ELF-1 (cell line): Measurements from ENCODE around the gene LEFTY1.
"Not testable (repeated sequence)": the region's sequence is repeated elsewhere in the genome, so short reads cannot be mapped to it uniquely, and the experiment has no call there.

Experiments
- DNase-seq: peaks from one replicate; pipeline ENCODE4 v3.0.0-alpha.2; 2016; ENCODE audit warnings: low read depth, low spot score

Gene LEFTY1

GRCh38 chr1:225849925-225850324 is 39.0 kb downstream of the LEFTY1 start:
- DNase-seq, result no peak

DNA sequence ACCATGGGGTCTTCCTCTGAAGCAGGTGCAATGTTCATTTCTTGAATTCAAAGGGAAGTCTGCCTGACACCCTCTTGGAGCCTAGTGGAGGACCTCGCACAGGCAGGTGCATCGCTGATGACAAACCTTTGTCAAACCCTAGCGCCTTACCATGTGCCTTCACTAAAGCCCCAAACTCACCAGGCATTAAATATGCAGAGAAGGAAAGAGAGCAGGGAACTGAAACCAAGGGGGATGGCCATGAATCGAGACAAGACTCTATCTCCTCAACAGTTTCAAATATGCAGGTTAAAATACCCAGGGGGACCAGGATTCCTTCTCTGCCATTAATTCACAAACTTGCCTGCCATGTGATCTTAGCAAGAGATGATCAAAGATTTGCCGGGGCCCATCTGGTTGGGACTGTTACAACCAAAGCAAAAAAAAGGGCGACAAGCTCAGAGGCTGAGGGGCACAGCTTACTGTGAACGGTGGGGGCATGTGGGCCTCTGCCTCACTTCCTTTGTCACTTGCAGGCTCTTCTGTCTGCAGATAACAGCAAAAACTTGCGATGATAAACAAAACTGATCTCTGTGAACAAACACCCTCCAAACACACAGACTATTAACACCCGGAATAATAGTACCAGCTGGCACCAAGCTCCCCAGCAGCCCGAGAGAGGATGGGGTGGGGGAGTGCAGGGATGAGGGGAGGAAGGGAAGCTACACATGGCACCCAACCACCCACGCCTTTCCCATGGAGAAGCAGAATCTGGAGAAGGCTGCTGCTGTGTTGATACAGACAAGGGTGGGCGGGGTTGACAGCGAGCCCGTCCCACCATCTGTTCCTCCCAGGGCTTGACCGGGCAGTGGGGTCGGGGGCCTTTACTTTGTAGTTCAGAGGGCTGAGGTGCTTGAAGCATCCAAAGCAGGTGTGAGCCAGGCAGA is 40.7 kb downstream of the LEFTY1 start:
- no peak for DNase-seq

- DNase-seq, result no peak
Measured at GRCh38 chr1:225847610-225848009, 41.3 kb downstream of the LEFTY1 start.

DNA sequence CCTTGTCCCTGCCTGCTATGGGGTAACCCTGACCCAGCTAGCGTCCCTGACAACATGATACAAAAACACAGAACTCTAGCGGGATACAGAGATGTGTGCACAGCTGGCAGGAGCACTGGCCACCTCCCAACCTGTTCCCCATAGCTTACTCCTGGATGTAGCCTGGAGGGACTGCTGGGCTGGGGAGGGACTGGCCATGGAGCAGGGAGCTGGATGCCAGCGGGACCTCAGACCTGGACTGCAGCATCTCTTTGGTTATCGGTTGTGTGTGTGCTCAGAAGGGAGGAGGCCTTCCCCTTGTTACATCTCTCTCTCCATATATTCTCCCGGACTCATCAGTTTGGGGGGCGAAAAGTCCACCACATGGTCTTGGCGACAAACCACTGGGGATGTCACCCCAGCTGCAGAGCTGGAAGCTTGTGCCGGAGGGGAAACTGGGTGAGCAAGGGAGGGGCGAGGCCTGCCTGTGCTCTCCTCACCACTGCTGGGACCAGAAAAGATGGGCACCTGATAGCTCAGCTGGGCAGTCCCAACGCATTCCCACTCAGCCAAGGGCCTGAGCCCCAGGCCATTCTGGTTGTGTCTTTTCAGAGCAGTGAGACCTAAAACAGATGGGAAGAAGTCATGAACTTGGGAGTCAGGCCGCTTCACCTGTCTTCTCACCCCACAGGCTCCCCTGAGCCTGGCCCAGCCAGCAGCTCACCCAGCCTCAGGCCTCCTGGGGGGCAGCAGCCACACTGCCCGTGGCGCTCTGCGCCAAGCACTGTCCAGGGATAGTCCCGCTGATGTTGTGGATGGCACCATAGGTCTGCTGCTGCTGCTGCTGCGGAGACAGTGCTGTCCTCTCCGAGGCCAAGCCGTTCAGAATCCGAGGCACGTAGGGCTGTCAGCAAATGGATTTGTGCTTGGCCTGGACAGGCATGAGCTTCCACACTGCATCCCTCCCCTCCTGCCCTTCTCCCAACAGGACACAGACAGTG is 42.3 kb downstream of the LEFTY1 start:
- no peak for DNase-seq

DNA sequence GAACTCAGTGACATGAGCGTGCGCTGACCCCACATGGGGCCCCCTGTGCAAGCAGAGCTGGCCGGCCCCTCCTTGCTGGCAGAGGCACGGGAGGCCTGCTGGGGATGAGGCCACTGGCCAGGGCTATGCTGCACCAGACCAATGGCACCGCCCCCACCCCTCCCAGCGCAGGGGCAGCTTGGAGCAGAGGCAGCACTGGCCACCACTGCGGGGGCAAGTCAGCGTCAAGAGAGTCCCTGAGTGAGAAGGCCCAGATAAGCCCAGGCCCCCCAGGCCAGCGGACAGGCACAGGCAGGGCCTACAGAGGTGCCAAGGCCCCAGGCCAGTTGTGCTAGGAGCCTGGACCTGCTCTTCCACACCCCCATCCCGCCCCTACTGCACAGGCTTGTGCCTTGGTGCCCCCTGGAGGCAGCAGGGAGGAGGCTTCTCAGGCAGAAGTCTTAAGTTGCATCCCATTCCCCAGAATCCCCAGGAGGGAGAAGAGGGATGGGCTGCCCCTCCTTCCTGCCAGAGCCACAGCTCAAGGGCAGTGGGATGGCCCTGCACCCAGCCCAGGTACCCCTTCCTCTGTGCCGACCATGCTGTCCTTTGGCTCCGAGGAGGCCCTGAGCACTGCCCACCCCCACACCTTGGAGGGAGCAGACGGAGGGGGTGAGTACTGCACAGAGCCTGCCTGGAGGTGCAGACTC is 43.2 kb downstream of the LEFTY1 start:
- peak; percentile 95 for DNase-seq

DNA sequence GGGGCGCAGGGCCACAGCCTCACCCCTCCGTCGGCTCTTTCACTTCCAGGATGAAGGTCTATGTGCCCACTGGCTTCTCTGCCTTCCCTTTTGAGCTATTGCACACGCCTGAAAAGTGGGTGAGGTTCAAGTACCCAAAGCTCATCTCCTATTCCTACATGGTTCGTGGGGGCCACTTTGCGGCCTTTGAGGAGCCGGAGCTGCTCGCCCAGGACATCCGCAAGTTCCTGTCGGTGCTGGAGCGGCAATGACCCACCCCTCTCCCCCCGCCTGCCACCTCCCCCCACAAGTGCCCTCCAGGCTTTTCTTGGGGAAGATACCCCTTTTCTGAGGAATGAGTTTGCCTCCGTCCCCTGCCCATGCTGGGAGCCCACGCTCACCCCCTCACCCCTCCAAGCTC is 43.8 kb downstream of the LEFTY1 start:
- no peak for DNase-seq

GRCh38 chr1:225844236-225845061 is 44.5 kb downstream of the LEFTY1 start:
- DNase-seq, result no peak

DNA sequence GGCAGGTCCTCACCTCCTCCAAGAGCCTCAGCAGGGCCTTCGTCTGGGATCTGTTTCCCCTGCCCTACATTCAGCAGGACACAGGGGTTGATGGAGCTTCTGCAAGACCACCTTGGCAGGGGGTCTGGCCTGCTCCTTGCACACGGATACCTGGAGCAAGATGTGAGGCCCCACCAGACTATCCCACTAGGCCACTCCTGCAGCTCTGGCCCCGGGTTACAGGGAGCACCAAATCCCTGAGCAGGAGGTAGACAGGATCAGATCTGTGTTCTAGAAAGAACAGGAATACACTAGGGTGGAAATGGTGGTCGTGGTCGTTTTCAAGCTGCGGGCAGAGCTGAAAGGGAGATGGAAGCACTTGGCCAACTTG is 45.5 kb downstream of the LEFTY1 start:
- no peak for DNase-seq

GRCh38 chr1:225842788-225843425 is 46.0 kb downstream of the LEFTY1 start:
- DNase-seq, result no peak

DNA sequence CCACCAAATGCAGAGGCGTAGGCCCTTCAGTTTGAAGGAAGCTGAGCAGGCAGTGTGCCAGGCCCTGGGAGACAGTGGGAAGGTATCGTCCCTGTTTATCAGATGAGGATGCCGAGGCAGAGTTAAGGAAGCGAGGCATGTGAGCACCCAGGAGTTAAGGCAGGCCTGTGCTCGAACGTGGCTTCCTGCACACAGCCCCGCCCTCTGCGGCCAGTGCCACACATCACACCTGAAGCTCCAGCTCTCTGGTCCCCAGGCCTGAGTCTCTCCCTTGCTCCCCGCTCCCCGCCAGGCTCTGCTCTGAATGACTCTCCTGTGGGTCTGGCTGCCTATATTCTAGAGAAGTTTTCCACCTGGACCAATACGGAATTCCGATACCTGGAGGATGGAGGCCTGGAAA is 46.9 kb downstream of the LEFTY1 start:
- no peak for DNase-seq

GRCh38 chr1:225840713-225841112 is 48.2 kb downstream of the LEFTY1 start:
- no peak for DNase-seq

- no peak for DNase-seq
Measured at GRCh38 chr1:225840223-225840610, 48.7 kb downstream of the LEFTY1 start.

DNA sequence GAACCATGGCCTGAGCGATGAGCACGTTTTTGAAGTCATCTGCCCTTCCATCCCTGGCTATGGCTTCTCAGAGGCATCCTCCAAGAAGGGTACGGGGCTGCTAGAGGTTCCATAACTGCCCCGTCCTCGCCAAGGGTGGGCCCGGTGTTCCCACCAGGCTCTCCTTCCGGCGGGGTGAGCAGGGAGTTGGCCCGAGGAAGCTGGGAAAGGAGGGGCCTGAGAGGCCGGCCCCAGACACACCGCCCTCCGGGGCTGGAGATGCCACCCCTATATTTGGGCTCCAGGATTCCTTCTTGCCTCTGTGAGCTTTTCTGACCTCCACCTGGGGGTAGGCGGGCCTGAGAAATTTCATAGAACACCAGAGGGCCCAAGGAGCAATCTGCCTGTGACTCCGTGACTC is 50.2 kb downstream of the LEFTY1 start:
- DNase-seq, result no peak

DNA sequence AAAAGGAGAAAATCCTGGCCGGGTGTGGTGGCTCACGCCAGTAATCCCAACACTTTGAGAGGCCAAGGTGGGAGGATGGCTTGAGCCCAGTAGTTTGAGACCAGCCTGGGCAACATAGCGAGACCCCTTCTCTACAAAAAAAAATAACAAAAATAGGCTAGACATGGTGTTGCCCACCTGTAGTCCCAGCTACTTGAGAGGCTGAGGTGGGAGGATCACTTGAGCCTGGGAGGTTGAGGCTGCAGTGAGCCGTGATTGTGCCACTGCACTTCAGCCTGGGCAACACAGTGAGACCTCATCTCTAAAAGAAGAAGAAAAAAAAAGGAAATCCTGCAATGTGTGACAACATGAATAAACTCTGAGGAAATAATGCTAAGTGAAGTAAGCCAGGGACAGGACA is 52.6 kb downstream of the LEFTY1 start:
- DNase-seq, result not testable (repeated sequence)
